Measurements from ENCODE around the gene OR56A3. TPM values are rescaled to one million over a fixed set of nuclear protein-coding genes. Genes with fewer than 3 reads are reported as not detected.
"Not testable (repeated sequence)": the region's sequence is repeated elsewhere in the genome, so short reads cannot be mapped to it uniquely, and the experiment has no call there.

OR56A3 gene, protein sequence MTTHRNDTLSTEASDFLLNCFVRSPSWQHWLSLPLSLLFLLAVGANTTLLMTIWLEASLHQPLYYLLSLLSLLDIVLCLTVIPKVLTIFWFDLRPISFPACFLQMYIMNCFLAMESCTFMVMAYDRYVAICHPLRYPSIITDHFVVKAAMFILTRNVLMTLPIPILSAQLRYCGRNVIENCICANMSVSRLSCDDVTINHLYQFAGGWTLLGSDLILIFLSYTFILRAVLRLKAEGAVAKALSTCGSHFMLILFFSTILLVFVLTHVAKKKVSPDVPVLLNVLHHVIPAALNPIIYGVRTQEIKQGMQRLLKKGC
- polyA plus RNA-seq (ENCODE audit: insufficient read length in 10 of 10): not detected
- long read RNA-seq, donor 1: 0 reads
- long read RNA-seq, donor 2: 0 reads
- long read RNA-seq, donor 3: 0 reads
- long read RNA-seq, donor 4: 0 reads
- long read RNA-seq, donor 5: 0 reads
- long read RNA-seq, donor 6: 0 reads
- long read RNA-seq, donor 7: 0 reads
- long read RNA-seq, donor 8: 0 reads
- long read RNA-seq, donor 9: 0 reads

DNA sequence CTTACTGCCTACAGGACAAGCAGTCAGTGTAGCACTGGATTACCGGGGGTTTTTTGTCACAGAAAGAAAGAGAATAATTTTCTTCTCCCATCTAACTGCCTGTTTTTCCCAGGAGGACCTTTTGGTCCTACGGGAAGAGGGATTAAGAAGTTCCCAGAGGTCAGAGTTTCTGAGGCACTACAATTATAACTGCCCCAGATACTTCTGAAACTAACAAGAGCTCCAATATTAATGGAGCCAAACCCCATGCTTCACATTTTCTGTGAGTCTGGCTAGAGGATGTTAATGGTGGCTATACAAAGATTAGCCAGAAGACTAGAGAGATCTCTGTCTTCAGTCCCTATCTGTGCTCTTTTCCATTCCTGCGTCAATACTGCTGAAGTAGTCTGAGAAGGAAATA lies at the start of gene OR56A3:
TSS of gene OR56A3 (plus strand) at position 301 of the 400 bp plus-strand sequence. CDS start 5,096 bp downstream, outside the sequence.
- DNase-seq: no peak

DNA sequence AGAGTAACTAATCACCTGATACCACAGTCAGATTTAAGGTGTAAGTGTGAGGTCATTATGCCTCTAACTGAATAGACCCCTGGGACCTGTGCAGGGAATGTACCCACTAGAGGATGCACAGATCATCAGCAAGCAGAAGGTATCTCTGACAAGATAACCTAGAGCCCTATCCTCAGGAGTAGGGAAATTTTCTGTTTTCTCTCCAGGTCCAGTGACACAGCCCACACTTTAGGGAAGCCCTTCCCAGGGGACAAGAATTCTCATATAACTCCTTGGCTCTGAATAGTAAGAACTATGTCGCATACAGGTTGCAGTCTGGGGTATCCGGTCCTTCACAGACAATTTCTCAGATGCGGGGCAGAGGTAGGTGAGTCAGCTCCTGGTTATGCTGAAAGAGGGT lies 49.1 kb upstream of the OR56A3 start, which contains the start of gene OR52E5:
TSS of gene OR52E5 (plus strand) at position 301 of the 400 bp plus-strand sequence. CDS start 7,569 bp downstream, outside the sequence.
- no peak for DNase-seq

DNA sequence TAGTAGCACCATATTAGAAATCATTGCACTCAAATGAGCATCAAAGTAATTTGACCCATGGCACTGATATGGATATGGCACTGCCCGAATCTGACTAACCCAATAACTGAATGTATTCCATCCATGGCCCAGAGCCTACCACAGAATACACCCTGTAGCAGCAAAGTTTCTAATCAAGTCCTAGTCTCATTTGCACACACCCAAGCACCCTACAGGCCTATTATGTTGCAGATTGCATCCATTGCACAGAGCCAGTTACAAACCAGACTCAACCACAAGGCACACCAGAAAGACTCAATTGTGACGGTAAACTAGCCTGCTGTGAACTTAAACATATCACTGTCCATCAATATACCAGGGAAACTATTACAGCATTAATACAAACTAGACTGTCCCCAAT lies 42.5 kb upstream of the OR56A3 start:
- DNase-seq: no peak

DNA sequence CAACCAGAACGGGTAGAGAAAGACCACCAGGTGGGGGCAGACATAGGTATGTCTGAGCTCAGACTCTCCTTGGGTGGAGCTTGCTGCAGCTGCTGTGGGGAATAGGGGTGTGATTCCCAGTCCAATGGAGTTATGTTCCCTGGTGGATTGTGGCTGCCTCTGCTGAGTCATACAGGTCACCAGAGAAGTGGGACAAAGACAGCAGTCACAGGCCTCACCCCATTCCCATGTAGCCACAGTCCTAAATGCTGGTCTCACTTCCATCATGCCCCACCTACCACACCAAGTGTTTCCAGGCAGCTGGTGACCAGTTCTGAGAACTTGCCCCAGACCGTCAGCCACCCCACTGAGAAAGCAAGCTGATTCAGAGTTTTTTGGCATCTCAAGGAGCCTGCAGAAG lies 31.5 kb upstream of the OR56A3 start:
- DNase-seq: no peak

DNA sequence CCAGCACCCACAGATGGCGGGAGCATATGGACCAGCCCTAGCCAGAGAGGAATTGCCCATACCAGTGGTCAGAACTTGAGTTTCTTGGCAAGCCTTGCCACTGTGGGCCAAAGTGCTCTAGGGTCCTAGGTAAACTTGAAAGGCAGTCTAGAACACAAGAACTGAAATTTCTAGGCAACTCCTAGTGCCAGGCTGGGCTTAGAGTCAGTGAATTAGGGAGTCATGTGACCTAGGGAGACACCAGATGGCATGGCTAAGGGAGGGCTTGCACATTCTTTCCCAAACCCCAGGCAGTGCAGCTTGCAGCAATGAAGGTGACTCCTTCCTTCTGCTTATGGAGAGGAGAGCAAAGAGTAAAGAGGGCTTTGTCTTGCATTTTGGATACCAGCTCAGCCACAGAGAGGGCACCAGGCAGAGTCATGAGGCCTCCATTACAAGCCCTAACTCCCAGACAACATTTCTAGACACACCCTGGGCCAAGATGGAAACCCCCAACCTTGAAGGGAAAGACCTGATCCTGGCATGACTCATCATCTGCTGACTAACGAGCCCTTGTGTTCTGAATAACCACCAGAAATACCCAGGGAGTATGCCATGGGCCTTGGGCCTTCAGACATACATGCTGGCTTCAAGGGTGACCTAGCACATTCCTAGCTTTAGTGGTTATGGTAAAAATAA lies 19.2 kb upstream of the OR56A3 start:
- DNase-seq: no peak

DNA sequence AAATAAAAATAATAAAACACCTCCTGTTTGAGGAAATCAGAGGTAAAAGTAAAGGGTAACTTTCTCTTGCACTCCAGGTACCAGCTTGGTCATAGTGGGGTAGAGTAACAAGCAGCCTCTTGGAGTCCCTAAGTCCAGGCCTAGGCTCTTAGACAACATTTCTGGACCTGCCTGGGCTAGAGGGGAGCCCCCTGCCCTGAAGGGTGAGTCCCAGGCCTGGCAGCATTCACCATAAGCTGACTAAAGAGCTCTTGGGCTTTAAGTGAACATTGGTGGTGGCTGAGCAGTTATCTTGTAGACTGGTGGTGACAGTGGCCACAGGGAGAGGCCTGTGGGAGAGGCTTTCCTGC lies 18.6 kb upstream of the OR56A3 start:
- DNase-seq: no peak

DNA sequence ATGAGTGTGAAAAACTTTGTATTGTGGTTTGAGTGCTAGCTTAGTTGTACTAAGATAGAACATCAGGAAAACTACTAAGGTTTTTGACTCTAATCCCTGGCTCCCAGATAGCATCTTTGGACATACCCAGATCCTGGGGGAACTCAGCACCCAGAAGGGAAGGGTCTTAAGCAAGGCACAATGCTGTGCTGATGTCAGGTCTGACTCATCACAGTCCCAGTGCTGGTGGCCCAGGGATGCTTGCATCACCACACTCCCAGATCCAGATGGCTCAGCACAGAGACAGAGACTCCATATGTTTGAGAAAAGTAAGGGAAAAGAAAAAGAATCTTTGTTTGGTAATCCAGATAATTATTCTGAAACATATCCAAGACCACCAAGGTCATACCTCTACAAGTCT lies 18.3 kb upstream of the OR56A3 start:
- no peak for DNase-seq

DNA sequence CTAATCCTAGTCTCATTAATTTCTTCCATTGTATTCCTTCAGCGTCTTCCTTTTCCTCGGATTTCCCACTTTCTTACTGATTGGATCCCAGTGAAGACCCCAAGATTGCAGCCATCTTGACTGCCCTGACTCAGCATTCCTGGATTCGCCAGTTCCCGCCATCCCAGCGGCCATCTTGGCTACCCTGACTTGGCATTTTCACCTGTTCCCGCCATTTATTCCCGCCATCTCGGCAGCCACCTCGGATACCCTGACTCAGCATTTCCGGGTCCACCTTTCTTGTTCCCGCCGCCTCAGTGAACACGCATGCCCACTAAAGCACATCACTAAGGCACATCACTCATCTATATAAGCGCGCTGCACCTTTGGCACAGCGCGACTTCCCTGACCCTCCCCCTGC lies 13.8 kb upstream of the OR56A3 start:
- DNase-seq: no peak

DNA sequence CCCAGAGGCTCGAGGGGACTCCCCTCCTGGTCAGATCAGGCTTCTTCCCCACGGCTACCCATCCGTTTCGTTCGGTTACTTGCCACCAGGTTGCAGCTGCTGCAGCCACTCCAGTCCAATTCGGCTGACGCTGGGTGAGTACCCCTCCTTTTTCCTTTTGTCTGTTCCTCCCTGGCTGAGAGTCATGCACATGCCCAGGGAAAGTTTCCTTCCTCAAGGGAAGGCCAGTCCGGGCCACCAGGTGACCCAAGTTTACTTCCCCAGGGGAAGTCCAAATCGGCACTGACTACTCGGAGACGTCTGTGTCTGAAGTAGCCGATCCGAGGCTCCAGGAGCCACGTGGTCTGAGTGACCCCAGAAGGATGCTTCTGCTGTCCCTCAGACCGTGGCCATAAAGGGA lies 13.2 kb upstream of the OR56A3 start:
- no peak for DNase-seq

DNA sequence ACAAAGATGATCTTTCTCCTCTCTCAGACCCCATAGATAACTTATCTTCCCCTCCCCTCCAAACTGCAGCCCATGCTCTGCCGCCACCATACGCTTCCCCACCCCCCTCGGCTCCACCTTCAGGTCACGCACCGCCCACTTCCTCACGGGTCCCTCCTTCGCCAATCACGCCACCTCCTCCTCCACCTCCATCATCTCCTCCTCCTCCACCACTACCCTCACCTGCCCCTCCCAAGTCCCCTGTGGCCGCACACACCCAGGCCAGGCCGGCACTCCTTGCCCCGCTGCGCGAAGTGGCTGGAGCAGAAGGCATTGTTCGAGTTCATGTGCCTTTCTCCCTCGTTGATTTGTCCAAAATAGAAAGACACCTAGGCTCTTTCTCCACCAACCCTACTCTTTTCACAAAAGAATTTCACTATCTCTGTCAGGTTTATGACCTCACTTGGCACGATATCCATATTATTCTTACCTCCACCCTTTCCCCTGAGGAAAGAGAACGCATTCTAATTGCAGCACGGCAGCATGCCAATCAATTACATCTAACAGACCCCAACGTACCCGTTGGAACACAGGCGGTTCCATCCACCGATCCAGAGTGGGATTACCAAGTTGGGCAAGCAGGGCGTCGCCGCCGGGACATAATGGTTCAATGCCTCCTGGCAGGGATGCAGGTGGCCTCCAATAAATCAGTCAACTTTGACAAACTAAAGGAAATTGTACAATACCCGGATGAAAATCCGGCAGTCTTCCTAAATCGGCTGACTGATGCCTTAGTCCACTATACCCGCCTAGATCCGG lies 12.3 kb upstream of the OR56A3 start:
- no peak for DNase-seq

DNA sequence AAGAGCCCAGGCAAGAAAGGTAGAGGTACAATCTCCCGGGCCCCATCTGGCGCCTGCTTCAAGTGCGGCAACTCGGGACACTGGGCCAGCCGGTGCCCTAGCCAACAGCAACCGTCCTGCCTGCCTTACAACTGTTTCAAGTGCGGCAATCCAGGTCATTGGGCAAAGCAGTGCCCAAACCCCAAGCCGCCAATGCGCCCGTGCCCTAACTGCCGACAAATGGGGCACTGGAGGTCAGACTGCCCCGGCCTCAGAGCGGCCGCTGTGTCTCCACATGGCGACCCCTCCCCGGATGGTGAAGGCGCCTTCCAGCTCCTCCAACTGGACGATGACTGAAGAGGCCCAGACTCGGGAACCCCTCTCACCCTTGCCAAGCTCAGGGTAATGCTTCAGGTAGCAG lies 11.4 kb upstream of the OR56A3 start:
- no peak for DNase-seq

DNA sequence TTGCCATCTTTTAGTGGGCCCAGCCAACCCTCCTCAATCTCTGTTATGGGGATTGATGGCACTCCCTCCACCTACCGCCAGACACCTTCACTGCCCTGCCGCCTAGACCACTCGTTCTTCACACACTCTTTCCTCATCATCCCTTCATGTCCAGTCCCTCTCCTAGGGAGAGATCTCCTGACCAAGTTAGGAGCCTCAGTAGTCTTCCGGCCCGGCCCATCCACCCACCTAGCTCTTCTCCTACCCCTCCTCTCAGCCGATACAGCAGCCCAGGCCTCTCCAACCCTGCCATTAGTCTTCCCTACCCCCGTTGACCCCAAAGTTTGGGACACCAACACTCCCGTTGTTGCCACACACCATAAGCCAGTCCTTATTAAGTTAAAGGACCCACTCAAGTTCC lies 11.0 kb upstream of the OR56A3 start:
- DNase-seq: no peak

DNA sequence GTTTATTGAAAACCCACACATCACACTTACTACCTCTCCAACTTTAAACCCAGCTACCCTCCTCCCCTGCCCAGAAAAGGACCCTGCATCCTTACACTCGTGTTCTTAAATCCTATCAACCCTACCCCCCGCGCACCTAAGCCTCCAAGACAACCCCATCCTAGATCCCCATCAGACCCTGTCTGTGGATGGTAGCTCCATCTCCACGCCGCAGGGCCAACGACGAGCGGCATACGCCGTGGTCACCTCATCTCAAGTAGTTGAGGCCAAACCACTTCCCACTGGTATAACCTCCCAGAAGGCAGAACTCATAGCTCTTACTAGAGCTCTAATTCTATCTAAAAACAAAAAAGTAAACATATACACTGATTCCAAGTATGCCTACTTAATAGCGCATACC lies 9.4 kb upstream of the OR56A3 start:
- no peak for DNase-seq

DNA sequence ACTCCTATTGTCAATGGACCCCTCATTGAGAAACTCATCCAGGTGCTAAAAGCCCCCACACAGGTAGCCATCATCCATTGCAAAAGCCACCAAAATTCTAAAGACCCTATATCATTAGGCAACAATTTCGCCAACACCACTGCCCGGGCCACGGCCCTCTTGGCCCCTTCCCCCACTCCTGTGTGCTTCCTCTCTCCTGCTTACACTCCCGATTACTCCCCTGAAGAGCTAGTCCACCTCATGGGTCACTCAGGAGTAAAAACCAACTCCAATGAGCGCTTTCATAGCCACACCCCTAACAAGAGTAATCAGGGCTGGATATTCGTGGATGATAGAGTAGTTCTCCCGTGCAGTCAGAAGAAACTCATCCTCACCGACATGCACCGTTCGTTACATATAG lies 8.9 kb upstream of the OR56A3 start:
- DNase-seq: no peak

DNA sequence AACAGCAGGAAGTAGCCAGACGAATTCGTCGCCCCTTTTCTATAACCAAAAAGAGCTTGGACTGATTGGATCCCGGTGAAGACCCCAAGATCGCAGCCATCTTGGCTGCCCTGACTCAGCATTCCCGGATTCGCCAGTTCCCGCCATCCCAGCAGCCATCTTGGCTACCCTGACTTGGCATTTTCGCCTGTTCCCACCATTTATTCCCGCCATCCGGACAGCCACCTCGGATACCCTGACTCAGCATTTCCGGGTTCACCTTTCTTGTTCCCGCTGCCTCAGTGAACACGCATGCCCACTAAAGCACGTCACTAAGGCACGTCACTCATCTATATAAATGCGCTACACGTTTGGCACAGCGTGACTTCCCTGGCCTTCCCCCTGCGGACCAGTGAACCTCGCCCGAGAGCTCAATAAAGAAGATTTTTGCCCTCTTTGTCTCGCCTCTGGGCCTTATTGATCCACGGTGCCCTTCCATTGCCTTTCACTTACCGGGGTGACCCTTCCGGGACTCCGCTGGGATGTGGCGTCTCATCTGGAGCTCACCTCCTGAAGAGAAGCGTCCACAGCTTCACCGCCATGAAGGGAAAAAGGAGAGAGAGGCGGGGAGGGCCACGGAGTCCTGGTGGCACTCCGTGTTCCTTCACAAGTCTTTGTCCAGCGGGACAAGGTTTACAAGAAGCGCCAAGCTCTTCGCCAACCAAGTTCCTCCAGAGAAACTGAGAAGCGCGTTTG lies 4.0 kb upstream of the OR56A3 start:
- DNase-seq: no peak

DNA sequence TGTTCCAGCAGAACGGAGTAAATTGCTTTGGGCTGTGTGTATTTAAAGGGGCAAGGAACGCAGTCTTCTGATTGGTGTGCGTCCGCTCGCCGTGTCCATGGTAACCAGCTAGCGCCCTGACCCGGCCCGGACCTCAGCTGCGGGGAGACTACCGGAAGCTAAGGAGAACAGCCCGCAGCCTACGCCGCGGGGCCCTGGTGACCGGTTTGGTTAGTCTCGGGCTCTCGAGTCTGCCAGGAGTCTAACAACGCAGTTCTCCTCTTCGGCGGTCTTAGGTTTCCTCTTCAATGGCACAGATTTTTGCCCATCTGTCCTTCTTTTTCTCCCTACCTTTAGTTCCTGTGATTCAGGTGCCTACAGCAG lies 3.5 kb upstream of the OR56A3 start:
- no peak for DNase-seq

DNA sequence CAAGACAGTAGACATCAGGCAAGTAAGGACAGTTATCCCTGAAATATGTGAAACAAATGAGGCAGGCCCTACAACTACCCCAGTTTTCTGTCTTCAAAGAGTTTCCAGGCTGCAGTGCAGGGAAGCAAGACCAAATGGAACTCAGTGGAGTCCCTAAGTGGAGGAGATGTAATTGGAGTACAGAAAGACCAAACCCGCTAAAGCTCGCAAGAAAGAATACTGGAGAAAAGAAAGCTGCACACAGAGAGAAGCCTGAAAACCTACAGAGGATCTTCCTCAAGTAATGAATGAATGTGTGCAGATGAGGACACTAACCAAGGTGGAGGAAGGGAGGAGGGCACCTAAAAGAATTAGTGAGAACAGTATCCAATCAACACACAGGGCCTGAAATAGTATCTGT lies 1.3 kb upstream of the OR56A3 start:
- no peak for DNase-seq

DNA sequence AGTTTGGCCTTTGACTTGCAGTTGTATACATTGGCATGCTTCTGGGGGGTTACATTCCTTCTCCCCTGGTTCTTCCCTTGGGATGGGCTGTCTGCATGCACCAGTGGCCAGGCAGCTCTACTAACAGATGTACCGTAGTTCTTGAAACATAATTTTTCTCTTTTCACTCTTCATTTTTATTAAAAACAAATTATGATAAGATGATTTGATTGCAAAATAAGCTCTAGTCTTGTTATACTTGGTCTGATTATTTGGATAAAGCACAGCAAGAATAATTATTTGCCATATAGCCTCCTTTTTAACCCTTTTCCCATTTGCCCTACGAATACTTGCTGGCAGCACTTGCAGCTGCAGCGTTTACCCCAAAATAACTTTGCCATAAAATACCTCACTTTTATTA lies 13.5 kb downstream of the OR56A3 start:
- no peak for DNase-seq

DNA sequence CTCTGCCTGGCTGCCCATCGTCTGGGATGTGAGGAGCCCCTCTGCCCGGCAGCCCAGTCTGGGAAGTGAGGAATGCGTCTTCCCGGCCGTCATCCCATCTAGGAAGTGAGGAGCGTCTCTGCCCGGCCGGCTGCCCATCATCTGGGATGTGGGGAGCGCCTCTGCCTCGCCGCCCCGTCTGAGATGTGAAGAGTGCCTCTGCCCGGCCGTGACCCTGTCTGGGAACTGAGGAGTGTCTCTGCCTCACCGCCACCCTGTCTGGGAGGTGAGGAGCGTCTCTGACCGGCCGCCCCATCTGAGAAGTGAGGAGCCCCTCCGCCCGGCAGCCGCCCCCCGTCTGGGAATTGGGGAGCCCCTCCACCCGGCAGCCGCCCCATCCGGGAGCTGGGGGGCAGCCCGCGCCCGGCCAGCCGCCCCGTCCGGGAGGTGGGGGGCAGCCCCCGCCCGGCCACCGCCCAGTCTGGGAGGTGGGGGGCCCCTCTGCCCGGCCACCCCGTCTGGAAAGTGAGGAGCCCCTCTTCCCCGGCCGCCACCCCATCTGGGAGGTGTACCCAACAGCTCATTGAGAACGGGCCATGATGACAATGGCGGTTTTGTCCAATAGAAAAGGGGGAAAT lies 18.8 kb downstream of the OR56A3 start:
- DNase-seq: not testable (repeated sequence)

DNA sequence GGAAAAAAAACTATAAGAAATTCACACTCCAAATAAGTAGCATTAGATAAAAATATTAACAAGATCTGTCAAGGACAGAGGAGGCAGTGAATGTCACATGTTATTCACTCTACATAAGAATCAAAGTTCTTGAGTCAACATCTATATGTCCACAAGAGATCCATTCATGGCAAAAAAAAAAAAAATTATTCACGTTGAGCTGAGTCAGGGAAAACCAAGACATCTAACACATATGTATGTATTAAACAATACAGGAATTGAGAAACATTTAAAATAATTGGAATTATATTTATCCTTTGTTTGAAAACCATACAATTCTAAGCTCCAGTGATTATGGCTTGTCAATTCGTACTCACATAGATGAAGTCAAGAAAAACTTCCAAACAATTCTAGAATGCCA lies 24.9 kb downstream of the OR56A3 start:
- DNase-seq: no peak

DNA sequence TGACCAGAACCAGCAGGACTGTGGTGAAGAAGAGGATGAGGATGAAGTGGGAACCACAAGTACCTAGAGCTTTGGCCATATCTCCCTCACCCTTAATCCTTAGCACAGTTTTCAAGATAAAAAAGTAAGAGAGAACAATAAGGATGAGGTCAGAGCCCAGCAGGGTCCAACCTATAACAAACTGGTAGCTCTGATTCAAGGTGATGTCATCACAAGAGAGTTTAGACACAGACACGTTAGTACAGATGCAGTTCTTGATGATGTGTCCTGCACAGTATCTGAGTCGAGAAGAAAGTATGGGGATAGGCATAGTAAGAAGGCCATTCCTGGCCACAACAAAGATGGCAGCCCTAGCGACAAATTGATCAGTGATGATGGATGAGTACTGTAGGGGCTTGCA lies 25.7 kb downstream of the OR56A3 start:
- no peak for DNase-seq
